HG03520 (cell line): ENCODE results near the gene LPP.

Source experiments
- ATAC-seq: cut with Tn5 transposase; IDR thresholded peaks from one replicate; pipeline ENCODE4 v1.9.1; 2021; ENCODE audit warnings: mild to moderate bottlenecking, moderate library complexity; ENCODE audit not compliant: unreplicated experiment

LPP gene

DNA sequence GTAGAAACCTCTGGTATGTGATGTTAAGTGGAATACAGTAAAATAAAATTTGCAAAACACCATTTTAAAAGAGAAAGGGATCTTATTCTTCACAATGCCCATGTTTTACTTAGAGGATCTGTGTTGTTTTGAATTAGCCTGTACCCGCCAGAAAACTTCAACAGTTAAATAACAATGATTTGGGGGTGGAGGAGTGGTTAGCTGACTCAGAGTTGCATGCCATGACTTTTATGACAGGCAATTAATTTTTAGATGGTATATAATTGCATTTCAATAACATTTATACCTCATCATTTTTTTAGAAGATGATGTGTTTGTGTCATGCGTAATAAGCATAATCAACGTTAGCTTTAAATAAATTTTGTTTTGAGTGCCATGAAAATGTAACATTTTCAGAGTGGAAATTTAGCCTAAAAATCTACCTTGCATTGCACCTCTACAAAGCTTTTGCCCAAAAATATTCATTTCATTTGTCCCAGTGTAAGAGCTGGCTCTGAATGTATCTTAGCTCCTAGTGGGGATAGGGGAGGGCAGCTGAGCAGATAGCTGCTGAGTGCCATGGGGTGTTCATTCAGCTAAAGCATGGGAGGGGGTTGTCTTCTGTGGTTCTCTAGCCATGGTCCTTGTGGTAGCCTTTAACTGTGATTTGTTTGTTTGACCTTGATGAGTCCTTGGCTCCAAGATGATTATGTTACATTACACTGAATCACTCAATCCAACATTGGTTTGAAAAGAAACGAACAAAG lies 379.8 kb downstream of the LPP start:
- ATAC-seq, result no peak

DNA sequence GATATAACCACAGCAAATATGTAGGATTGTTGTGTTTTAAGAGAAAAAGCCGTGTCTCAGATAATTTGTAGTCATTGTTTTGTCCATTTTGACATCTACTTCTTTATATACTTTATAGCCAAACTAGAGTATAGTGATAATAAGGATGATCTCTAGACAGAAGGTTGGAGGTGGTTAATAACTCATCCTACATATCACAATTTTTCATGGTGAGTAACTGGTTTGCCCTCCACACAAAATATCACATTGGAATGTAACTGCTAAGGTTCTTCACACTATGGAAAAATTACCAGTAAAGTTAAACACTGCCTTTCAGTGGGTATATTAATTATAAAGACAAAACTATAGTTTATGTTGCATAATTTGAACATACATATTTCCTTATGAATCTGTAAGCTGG lies 380.7 kb downstream of the LPP start:
- ATAC-seq, result no peak

DNA sequence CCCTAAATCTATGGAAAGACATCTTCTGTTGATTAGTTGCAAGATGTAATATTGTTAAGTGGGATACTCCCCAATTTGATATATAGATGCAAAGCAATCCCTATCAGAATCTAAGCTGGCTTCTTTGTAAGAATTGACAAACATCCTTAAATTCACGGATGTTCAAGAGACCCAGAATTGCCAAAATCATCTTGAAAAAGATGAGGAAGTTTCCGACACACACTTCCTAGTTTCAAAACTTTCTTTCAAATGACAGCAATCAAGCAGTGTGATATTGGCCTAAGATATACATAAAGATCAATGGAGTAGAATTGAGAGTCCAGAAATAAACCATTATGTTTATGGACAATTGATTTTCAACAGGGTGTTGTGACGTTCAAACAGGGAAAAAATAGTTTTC lies 383.6 kb downstream of the LPP start:
- ATAC-seq, result no peak

DNA sequence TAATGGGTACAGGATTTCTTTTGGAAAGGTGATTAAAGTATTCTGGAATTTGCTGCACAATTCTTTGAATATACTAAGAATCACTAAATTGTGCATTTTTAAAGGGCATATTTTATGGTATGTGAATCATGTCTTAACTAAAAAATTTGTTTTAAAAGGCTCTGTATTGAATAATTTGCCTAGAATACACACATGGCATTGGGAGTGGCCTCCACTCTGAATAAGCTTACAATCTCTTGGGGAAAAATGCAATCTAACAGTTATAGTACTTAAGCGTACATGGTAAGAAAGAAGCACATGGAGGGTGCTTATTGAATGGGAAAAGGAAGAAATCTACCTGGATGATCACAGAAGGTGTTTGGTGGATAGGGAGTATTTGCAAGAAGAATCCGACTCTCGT lies 385.1 kb downstream of the LPP start:
- no peak for ATAC-seq

DNA sequence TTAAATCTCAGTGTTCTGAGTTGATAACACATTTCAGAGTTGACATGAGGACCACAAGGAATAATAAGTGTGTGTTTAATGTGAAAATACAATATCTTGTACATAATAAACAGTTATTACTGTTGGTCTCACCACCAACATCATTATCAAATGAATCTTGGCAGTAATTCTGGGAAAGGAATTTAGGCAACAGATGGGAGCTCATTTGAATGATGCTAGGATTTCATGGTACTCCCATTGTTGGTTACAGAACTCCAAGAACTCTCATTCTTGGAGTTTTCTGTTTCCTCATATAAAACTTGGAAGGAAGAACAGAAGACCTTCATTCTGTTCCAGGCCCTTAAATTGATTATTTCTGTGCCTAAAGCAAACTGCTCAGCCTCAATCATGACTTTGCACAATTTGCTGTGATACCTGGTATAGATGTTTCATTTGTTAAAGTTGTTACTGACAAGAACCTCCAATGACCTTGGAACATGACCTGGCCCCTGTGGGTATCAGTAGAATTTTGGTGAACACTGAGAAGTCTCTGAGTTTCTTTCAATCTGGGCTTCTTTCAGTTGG lies 385.8 kb downstream of the LPP start:
- no peak for ATAC-seq

DNA sequence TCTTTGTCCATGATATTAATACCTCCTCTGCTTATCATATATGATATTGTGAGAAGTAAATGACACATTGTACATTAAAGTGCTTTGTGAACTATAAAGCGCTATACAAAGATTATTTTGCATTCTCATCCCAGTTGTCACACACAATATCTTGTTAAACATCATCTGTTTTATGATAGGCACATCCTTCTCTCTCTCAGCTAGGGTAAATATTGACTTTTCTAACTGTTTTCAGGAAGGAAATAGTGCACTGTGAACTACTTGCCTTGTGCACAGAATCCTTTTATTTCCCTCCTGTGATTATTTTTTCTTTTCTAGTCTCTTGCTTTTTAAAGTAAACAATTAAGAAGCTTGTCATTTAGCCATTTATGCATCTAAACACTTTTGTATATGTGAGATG lies 388.2 kb downstream of the LPP start:
- no peak for ATAC-seq

DNA sequence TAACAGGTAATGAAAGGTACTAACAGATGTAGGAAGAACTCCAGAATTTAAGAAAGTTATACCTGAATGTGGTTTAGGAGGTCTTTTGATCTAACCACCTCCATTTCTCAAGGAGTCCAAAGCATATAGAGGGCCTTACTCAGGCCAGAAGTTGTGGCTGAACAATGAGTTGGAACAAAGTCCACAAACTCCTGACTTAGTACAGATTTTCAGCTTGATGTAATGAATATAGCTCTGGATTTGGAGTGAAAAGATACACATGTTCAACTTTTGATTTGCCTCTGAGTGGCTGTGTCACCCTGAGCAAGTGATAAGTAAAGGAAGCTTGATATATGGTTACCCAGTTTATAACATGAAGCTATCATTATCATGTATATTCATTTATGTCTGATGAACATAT lies 390.1 kb downstream of the LPP start:
- ATAC-seq, result no peak

DNA sequence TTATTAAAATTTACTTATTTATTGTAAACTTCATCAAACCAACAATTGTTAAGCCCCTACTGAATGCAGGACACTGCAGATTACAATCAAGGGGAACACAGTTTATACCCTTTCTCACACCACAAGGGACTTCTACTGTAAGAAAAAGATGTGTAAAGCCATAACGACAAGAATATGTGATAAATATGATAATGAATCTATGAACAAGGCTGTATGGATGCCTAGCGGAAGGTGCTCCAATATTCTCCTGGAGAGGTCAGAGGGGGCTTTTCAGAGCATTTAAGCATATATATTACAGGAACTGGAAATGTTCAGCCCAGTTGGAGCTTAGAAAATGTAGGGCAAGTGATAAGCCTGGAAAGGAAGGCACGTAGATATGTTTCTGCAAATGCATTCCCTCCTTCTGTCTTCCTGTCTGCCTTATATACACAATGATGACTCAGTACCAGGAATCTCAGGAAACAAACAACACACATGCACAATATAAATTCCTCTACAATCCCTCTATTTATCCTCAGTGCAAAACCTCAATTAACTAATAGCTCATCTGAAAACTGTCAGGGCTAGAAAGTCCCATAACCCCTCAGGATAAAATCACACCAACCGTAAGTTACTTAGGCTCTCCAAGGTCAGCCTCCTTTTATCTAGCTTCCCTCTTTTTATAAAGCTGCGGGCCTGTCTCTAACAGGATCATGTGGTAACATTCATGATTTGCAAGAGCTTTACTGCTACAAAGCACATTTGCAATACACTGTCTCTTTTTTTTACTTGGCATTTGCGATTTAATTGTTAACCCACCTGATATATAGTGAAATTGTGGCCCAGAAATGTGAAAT lies 393.1 kb downstream of the LPP start:
- ATAC-seq, result no peak

DNA sequence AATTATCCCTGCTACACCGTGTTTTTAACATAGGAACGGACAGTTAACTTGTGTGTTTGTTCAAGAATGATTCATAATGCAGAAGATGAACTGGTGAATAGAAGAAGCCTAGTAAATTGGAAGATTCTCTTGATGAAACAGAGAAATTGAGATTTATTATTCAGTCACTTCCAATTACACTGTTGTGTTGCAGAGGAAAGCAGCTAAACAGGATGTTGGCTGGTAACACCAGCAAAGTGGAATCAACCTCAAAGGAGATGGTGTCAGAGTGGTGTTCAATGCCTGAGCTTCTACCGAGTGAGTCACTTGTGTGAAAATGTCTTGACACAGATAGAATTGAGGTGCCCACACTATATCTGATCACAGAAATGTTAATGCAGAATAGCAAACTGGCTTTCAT lies 399.6 kb downstream of the LPP start:
- no peak for ATAC-seq

DNA sequence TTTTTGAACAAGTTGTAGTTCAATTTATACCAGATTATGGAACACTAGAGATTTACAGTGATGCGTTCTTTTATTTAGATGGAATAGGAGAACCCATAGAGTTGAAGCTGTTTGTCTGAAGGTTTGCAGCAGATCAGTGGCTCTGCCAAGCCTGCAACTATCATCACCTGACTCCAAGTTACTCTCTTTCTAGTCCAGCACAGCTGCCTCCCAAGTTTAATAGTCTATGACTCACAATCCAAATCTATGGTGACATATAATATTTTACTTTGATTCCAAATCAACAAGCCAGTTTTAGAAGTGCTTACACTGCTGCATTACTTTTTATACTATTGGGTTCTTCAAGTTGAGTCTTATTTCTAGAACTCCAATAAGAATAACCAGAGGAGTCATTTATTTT lies 400.4 kb downstream of the LPP start:
- ATAC-seq, result no peak

DNA sequence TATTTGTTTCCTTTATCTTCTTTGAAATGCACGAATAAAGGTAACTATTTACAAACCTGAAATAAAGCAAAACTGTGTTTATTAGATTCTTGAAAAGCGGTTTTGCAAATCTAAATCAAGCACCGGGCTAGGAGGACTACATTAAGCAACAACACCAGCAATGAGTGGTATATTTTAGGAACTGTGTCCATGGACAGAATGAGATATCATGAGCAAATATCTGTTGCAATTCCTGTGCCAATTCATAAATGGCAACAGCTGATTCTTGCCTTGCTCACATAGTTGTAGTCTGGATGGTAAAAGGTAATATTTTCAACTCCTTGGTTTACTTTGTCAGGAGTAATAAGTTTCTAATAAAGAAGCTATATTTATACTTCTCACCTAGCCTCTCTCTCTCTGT lies 403.3 kb downstream of the LPP start:
- no peak for ATAC-seq

DNA sequence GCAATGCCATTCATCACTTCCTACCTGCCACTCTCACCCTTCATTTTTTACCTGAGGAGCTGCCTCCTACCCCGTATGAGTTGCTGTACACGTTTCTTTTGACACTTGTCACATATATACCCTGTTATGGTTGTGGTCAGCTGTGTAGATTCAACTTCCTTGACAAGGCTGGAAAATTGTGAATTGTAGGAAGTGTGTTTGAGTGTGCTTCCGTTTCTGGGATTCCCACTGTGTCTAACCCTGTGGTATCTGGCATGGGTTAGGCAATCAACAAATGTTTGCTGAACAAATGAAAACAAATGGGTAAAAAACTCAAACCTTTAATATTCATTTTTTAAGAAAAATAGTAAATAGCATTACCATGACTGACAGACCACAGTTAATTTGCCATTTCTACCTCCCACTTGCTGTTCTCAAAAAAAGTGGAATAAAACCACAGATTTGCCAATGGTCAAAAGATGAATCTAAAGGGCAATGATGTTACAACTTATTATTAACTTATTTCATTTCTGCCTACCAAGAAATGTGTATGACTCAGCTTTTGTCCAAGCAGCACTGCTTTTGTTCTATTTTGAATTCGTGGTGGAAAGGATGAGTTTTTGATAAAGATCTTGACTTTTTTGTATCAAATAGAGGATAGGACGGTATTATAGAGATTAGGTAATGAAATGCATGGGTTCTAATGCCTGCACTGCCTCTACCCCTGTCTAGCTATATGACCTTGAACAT lies 404.6 kb downstream of the LPP start:
- no peak for ATAC-seq

DNA sequence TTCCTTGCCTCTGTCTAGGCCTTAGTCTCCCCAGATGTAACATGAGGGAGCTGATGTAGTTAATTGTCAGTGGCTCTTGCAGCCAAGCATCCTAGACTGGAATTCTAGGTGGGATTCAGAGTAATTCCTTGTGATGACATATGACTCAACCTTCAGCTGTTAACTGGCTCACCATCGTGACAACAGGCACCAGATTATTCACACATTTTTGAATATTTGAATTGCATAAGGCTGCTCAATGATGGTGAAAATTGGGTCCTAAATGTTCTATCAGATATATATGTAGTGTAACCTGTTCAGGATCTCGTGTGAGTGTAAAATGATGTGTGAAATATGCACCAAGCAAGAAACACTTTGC lies 405.1 kb downstream of the LPP start:
- no peak for ATAC-seq

DNA sequence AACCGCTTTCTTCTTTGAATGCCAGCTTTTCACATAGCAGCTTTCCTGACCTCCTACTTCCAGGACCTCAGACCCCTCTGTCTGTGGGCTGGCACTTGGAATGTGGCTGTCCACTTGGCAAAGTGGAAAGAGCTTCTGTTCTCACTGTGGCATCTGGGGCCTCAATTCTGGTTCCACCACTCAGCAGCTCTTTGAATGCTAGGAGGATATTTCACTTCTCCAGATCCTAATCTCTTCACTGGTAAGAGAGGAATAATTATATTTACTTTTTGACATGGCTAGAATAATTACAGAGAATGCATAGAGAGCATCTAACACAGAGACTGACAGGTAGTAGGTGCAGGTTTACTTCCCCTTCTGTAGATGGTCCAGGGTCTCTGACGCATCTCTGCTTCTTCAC lies 405.9 kb downstream of the LPP start:
- no peak for ATAC-seq

DNA sequence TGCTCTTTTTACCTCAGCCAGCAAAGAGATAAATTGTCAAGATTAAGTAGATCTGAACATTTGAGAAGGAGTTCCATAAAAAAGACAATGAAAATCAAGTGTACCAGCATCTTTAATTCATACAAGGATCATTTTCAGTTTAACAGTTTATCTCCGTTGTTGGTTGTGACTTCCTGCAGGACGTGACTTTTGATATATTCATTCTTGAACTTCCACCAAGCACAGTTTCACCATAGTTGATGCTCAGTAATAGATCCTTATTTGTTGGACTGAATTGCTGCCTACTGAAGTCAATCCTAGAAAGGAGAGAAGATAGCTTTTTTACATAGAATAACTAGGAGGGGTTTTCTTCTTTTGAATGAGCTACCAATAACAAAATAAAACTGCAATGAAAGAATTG lies 408.2 kb downstream of the LPP start:
- no peak for ATAC-seq

DNA sequence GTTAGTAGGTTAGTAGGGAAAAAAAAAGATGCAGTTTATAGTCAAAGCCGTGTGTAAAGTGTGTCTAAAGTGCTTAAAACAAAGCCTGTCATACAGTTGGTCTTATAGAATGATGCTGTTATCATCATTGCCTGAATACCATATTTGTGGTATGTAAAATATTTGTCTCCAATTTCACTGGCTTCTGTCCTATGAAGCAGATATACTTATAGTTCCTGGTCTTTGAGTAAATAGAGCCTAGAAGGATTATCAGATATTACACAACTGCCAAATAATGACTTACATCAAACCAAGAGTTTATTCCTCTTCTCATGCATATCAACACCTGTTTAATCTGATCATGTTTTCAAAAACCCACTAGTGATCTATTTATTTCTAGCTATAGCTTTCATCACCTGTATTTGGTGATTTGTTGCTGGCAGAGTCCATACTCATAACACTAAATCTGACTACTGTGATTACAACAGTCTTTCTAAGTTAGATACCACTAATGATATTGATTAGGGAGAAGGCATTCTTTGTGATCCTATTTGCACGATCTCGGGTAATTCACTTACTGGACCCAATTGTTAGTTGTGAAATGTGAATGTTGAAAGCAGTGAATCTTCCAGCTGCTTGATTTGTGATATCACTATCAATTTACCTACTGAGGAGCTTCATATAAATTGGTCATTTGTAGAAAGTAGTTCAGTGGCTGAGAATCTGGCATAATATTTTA lies 413.7 kb downstream of the LPP start:
- no peak for ATAC-seq

DNA sequence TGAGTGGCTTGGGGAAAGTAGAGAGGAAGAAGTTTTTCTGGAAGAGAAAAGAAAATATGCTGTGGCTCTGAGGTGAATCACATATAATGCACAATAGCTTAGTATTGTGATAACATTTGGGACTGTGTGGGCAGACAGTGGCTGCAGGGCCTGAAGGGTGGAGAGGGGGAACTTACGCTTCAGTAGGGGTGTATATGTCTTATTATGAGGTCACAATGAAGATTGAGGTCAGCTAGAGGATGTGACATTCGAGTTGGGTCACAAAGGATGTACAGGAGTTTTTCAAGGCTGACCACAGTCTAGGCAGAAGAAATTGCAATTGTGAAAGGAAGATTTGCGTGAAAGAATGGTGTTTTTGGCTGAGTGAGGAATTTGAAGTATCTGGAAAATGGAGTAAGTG lies 414.8 kb downstream of the LPP start:
- ATAC-seq, result no peak

DNA sequence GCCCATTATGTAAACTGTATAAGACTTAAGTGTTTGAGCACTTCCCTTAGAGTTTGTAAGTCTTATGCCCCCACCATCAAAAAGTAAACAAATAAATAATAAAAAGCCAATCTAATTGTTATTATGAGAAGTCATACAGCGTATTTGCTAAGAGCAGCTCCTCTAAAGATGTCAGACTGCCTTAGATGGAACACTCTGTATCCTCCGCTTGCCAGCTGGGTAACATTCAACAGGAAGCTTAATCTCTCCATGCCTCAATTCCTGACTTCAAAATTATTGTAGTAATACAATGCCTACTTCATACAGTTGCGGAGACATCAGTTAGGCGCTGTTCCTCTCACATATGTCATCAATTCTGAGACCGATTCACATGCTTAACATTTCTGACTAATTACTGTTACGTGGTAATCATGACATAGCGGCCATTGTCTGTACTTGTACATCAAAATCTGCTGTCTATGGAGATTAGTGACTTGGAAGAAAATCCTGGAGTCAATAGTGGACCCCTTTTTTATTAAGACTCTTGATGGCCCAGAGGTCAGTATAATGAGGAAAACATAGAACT lies 417.7 kb downstream of the LPP start:
- no peak for ATAC-seq

DNA sequence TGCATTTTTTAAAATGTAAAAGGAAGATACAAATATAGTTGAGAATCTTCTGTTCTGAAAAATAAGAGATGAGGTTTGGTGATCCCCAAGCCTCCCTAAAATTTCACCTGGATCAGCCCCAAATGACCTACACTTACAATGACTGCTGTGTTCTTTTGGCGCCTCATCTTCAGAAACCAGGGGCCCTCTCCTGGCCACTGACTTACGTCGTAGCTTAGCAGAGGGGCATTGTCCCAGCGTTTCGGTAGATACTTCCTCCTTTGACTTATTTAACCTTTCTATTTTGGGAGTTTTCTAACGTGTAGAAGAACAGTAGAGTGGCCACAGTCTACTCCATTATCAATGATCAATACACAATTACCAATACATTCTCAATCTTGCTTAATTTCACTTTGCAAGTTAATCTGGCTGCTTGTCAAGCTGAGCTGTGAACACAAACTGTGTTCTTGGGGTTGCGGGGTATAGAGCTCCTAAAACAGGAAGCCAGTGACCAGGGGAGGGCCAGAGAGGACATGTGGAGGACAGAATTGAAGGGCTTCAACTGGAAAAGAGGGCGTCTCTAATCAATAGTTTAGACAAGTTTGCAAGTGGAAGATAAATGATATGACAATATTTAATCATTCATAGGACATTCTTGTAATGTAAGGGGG lies 419.5 kb downstream of the LPP start:
- ATAC-seq, result no peak

DNA sequence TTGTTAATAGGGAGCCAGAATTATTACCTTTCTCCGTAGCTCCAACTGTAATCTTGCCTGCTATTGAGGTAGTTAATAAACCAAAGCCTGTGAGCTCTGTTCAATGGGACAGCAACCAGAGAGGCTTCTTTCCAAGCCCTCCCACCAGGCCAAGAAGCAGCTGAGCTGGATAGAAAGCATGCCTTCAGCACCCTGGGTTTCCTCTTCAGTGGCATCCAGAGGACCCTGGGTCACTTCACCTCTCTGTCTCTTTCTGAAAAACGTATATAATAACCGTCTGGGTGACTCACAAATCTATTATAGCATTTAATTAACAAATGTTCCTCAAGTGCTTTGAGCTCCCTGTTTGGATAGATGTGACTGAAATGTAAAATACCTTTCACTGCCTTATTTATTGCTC lies 420.0 kb downstream of the LPP start:
- no peak for ATAC-seq
